Fibroblast of lung (primary cell): ENCODE data around the gene CNTNAP5.

Source experiments
- EZH2 ChIP-seq: IDR thresholded peaks from 2 replicates; pipeline ENCODE4 v1.5.1; 2012; ENCODE audit warnings: low read length, control low read depth, mild to moderate bottlenecking; ENCODE audit errors: missing control alignments
- TF ChIP-seq, protein P1 (sequence below), 2 donors: IDR thresholded peaks in 1 of 2; conservative IDR thresholded peaks in 1 of 2; 1 replicate in 1 of 2; 2 replicates in 1 of 2; pipeline ENCODE4 v1.5.1; 2011 to 2012; ENCODE audit warnings: low read length in 2 of 2, control low read depth in 1 of 2, inconsistent platforms in 1 of 2, low read depth in 1 of 2, mild to moderate bottlenecking in 1 of 2

DNA sequence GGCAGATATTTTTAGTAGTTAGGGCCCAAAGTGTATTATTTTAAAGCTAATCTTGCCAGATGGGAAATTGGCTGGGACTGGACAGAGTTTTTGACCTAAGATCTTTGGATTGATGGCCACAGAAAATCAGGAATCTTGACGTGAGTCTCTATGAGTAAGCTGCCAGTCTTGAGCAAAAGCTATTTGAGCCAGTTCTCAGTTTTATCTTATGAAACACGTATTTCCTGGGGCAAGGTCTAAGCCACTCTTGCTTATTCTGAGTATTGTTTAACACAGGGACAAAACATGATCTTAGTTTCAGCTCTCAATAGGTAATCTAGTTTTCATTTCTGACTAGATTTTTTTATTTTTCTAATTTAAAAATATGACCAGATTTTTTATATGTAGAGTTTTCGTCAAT, 329.4 kb downstream of the CNTNAP5 start:
- TF ChIP-seq, protein P1, sequence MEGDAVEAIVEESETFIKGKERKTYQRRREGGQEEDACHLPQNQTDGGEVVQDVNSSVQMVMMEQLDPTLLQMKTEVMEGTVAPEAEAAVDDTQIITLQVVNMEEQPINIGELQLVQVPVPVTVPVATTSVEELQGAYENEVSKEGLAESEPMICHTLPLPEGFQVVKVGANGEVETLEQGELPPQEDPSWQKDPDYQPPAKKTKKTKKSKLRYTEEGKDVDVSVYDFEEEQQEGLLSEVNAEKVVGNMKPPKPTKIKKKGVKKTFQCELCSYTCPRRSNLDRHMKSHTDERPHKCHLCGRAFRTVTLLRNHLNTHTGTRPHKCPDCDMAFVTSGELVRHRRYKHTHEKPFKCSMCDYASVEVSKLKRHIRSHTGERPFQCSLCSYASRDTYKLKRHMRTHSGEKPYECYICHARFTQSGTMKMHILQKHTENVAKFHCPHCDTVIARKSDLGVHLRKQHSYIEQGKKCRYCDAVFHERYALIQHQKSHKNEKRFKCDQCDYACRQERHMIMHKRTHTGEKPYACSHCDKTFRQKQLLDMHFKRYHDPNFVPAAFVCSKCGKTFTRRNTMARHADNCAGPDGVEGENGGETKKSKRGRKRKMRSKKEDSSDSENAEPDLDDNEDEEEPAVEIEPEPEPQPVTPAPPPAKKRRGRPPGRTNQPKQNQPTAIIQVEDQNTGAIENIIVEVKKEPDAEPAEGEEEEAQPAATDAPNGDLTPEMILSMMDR (conservative IDR thresholded peaks at IDR 0.05 in 1 of 2, IDR thresholded peaks at IDR 0.05 in 1 of 2; ENCODE audit: low read depth in 1 of 2, low read length in 2 of 2): no peak
- no peak for TF ChIP-seq EZH2
